ENCODE data around the gene CDCA7. TPM values are rescaled to one million over a fixed set of nuclear protein-coding genes. Genes with fewer than 3 reads are reported as not detected.

Gene CDCA7
- total and polyA plus RNA-seq, 2 of the 13 experiments (the other 11 are each of a cell fraction or from before 2014, with no cell fraction given), result 46.2 to 57.8 TPM

GRCh38 chr2:173407646-173408045 is 53.0 kb downstream of the CDCA7 start (continued):
- TF ChIP-seq NFAT5 (CRISPR knock-in tag; IDR thresholded peaks at IDR 0.05), result no peak

- no peak for DNase-seq (ENCODE audit: low spot score)
- no peak for TF ChIP-seq ZNF550 (CRISPR knock-in tag; IDR thresholded peaks at IDR 0.05; ENCODE audit: borderline replicate concordance)
- no peak for TF ChIP-seq ZNF720 (CRISPR knock-in tag; IDR thresholded peaks at IDR 0.05)
- TF ChIP-seq CERS6 (CRISPR knock-in tag; IDR thresholded peaks at IDR 0.05), result no peak
- no peak for TF ChIP-seq ZNF607 (CRISPR knock-in tag; IDR thresholded peaks at IDR 0.05; ENCODE audit: borderline replicate concordance)
- no peak for TF ChIP-seq SUZ12 (IDR thresholded peaks at IDR 0.05; ENCODE audit: low read depth, low read length)
- TF ChIP-seq CENPX (CRISPR knock-in tag; IDR thresholded peaks at IDR 0.05), result no peak
- TF ChIP-seq MAF1 (CRISPR knock-in tag; IDR thresholded peaks at IDR 0.05; ENCODE audit: borderline replicate concordance), result no peak
- TF ChIP-seq GRHL1 (CRISPR knock-in tag; conservative IDR thresholded peaks at IDR 0.05), result no peak
- ChIA-PET CTCF (ENCODE audit: low intra/inter-chr PET ratio, low total read pairs) (no interaction called here), POLR2A (no interaction called here)
- intact Hi-C loops (cut with micrococcal nuclease; ENCODE audit: unreplicated experiment), result no loop called here
- H2AFZ ChIP-seq (ENCODE audit: low read length), result no peak overlapping the region
- no peaks in the 10 kb centered on the region for H3K9me3 ChIP-seq (ENCODE audit: low read length)
- peaks cover 2 to 7% of the 10 kb centered on the region in 2 experiments; a peak in 1 of 5 replicates for H3K27me3 ChIP-seq (ENCODE audit: control insufficient read depth in 1 of 2, insufficient read depth in 2 of 2, low read length in 2 of 2)
- FAIRE-seq, result no peak
- no peak overlapping the region for H3K9ac ChIP-seq (ENCODE audit: insufficient read depth, low read depth, low read length)
- H3K27ac ChIP-seq (ENCODE audit: extremely low read length, insufficient read depth, low read length), result no peak overlapping the region
- H3K36me3 ChIP-seq (replicated peaks in 1 of 2; ENCODE audit: control insufficient read depth in 1 of 2, insufficient read depth in 2 of 2, low read length in 2 of 2), result no peaks in the 10 kb centered on the region
- H3K4me3 ChIP-seq (replicated peaks in 1 of 3; ENCODE audit: insufficient read depth in 1 of 3, low read depth in 2 of 3, low read length in 3 of 3), result no peak overlapping the region
- no TSS peak for BruUV-seq (replicated peaks)
- in situ Hi-C loops (cut with HindIII; ENCODE audit: extremely low pct_ligation_motif_present, low pct_unique_long_range_greater_than_20kb), result loop anchor here (25.0 kb wide), 1 partner anchor 602 kb away; no protein-coding TSS in a partner anchor
- no peaks in the 10 kb centered on the region for H3K79me2 ChIP-seq (ENCODE audit: insufficient read depth, low read length)
- H3K4me2 ChIP-seq (ENCODE audit: low read depth, low read length), result no peak overlapping the region
- H3K4me1 ChIP-seq (ENCODE audit: insufficient read depth, low read length), result no peaks in the 10 kb centered on the region
- whole genome bisulfite sequencing (ENCODE audit: low lambda C conversion rate), result 22% methylated on average over 3 of the region's 3 CpGs
- ATAC-seq, result no peak
- H4K20me1 ChIP-seq (ENCODE audit: insufficient read depth, low read length), result no peaks in the 10 kb centered on the region
Measured at GRCh38 chr2:173410579-173410978, 55.9 kb downstream of the CDCA7 start.

Data from HepG2 (cell line).